Measurements from ENCODE around the gene TMEM245.
A peak's percentile ranks its signal among the peaks of the same experiment; 100 is the strongest.

The TMEM245 gene

DNA sequence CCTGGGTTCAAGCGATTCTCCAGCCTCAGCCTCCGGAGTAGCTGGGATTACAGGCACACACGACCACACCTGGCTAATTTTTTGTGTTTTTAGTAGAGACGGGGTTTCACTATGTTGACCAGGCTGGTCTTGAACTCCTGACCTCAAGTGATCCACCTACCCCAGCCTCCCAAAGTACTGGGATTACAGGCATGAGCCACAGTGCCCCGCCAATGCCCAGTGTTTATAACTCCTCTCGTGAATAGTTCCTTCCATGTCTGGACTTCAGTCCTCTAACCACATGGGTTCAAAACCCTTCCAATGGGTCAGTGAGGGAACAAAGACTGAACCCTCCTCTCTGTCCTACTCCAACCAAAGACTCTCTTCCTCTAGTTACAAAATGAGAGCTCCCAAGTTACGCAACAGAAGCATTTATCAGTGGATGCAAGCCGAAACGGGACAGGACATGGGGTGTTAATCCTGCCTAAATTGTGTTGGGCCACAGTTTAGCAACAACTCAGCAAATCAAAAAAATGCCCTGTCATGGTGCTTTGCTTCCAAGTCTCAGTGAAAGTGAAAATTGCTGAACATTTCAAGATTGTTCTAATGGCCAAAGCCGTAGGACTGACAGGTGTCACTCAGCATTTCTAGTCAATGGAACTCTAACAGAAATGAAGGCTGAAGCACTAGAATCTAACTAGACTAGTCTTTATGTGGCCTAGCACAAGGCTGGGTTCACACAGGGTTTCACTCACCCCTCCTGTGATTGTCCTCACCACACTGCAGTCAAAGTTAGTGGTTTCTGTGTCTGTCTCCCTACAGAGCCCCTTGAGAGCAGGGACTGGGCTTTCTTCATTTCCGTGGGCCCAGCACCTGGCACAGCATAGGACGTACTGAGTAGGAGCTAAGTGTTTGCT, 3.2 kb upstream of the TMEM245 start:
- Histone ChIP-seq H3K9ac (peak overlapping the region in 8 of 11 experiments; percentile 29 to 67 (median 55); a peak in 14 of 22 replicates), H3K4me1 (peaks cover 26 to 42% (median 35%) of the 10 kb centered on the region in 10 experiments), H3K36me3 (no peaks in the 10 kb centered on the region), H3K4me2 (peak overlapping the region; percentile 34 to 79 (median 67)), H3K27ac (peak overlapping the region in 9 of 11 experiments; percentile 28 to 83 (median 68); a peak in 18 of 22 replicates), H4K20me1 (peaks cover 13 to 17% (median 16%) of the 10 kb centered on the region in 11 experiments; a peak in 19 of 22 replicates), H3K4me3 (no peak overlapping the region), H3K27me3 (no peaks in the 10 kb centered on the region), H3K9me3 (replicated peaks in 1 of 11) (no peaks in the 10 kb centered on the region)
- peak in 8 of 11 experiments; percentile 50 to 87 (median 66); a peak in 13 of 22 replicates for TF ChIP-seq Cebpa-rat (IDR thresholded peaks at IDR 0.05)

DNA sequence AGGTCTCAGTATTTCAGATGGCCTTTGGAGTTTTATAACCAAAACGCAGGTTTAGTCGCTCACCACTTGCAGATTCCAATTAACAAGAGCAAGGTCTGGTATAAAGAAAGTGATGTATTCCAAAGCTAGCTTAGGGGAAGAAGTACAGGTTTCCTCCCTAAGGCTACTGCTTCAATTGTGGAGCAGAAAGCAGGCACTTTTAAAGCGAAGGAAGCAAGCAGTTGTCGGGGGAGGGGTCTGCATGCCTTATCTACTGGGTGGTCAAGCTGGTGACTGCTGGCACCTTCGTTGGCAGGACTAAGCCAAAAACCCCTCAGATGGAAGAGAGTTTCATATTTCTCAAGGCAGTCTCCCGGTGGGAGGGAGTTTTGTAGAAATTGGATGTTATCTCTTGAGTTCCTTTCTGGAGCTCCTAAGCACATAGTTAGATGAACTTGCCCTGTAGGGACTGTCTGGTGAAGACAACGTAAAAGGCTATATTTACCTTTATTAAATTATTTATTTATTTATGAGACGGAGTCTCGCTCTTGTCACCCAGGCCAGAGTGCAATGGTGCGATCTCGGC, 1.6 kb upstream of the TMEM245 start:
- Histone ChIP-seq H3K27me3 (no peaks in the 10 kb centered on the region), H3K4me1 (peaks cover 40 to 59% (median 51%) of the 10 kb centered on the region in 10 experiments), H3K9ac (no peak overlapping the region), H3K4me2 (no peak overlapping the region), H4K20me1 (peaks cover 25 to 34% (median 32%) of the 10 kb centered on the region in 11 experiments; a peak in 20 of 22 replicates), H3K36me3 (peaks cover 0 to 13% (median 7%) of the 10 kb centered on the region in 11 experiments; a peak in 10 of 22 replicates), H3K4me3 (no peak overlapping the region), H3K27ac (peak overlapping the region in 1 of 11 experiments; percentile 82; a peak in 2 of 22 replicates), H3K9me3 (replicated peaks in 1 of 11) (no peaks in the 10 kb centered on the region)
- TF ChIP-seq Cebpa-rat (IDR thresholded peaks at IDR 0.05), result no peak

DNA sequence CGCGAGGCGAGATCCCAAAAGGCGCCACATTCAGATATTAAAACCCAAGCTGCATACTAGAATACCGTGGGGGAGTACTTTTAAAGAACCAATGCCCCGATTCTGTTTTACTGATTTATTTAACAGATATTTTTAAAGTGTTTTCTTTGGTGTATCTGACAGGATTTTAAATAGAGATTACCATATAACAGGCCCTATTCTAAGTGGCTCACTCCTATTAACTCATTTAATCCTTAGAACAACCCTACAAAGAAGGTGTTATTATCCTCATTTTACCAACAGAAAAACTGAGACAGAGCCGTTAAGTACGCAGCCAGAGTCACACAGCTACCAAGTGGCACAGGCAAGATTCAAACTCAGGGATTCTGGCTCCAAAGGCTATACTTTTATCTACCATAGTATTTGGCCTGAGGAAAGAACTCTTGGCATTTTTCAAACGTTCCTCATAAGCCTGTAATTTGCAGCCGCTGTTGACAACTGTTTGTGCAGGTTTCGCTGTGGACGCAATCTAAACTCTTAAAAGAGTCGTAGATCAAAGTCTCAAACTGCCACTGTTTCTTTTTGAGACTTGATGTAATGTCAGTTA, 550 bp upstream of the TMEM245 start:
- peaks cover 40 to 69% (median 60%) of the 10 kb centered on the region in 10 experiments for H3K4me1 ChIP-seq
- TF ChIP-seq Cebpa-rat (IDR thresholded peaks at IDR 0.05), result no peak
- H3K36me3 ChIP-seq, result peaks cover 0 to 23% (median 11%) of the 10 kb centered on the region in 11 experiments; a peak in 10 of 22 replicates
- peak overlapping the region in 8 of 11 experiments; percentile 24 to 94 (median 50); a peak in 10 of 22 replicates for H3K9ac ChIP-seq
- H3K4me3 ChIP-seq, result peak overlapping the region in 4 of 10 experiments; percentile 8 to 97 (median 59); a peak in 5 of 20 replicates
- H3K27ac ChIP-seq, result peak overlapping the region in 9 of 11 experiments; percentile 16 to 90 (median 67); a peak in 15 of 22 replicates
- peaks cover 34 to 44% (median 42%) of the 10 kb centered on the region in 11 experiments; a peak in 20 of 22 replicates for H4K20me1 ChIP-seq
- no peaks in the 10 kb centered on the region for H3K27me3 ChIP-seq
- H3K9me3 ChIP-seq (replicated peaks in 1 of 11), result no peaks in the 10 kb centered on the region
- H3K4me2 ChIP-seq, result peak overlapping the region; percentile 36 to 62 (median 55); a peak in 21 of 22 replicates

DNA sequence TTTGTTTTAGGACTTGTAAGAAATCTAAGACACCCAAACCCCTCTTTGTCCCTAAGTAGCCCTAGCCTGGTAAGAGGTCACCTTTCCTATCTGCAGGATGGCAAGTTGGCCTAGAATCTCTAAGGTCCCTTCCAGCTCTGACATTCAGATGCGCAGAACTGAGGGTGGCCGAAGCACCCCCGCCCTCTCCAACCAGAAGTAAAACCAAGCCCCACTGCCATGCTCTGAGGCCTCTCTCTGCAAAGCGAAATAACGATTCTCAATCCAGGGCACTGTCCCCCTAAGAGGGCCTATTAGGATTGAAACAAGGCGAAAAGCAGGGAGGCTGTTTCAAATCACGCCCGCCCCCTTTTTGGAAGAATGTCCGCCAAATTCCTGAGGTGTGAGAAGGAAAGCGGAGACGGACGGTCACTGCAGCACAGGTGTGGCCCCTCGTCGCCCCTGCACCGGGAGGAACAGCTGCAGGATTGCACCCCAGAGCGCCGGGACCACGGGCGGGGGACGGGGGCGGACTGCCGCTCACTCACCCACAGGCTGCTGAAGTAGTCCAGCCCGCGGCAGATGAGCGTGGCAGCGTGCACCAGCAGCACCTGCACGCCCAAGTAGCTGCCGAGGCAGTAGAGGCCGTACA, 824 bp downstream of the TMEM245 start:
- peaks cover 0 to 28% (median 12%) of the 10 kb centered on the region in 11 experiments; a peak in 10 of 22 replicates for H3K36me3 ChIP-seq
- peak overlapping the region in 10 of 11 experiments; percentile 71 to 93 (median 90); a peak in 21 of 22 replicates for H3K27ac ChIP-seq
- peak overlapping the region; percentile 91 to 99 (median 97) for H3K4me2 ChIP-seq
- TF ChIP-seq Cebpa-rat (IDR thresholded peaks at IDR 0.05), result no peak
- peaks cover 46 to 78% (median 68%) of the 10 kb centered on the region in 10 experiments for H3K4me1 ChIP-seq
- peaks cover 44 to 58% (median 56%) of the 10 kb centered on the region in 11 experiments; a peak in 21 of 22 replicates for H4K20me1 ChIP-seq
- H3K9ac ChIP-seq, result peak overlapping the region; percentile 83 to 97 (median 94)
- no peaks in the 10 kb centered on the region for H3K9me3 ChIP-seq (replicated peaks in 1 of 11)
- no peaks in the 10 kb centered on the region for H3K27me3 ChIP-seq
- peak overlapping the region; percentile 78 to 98 (median 90) for H3K4me3 ChIP-seq

DNA sequence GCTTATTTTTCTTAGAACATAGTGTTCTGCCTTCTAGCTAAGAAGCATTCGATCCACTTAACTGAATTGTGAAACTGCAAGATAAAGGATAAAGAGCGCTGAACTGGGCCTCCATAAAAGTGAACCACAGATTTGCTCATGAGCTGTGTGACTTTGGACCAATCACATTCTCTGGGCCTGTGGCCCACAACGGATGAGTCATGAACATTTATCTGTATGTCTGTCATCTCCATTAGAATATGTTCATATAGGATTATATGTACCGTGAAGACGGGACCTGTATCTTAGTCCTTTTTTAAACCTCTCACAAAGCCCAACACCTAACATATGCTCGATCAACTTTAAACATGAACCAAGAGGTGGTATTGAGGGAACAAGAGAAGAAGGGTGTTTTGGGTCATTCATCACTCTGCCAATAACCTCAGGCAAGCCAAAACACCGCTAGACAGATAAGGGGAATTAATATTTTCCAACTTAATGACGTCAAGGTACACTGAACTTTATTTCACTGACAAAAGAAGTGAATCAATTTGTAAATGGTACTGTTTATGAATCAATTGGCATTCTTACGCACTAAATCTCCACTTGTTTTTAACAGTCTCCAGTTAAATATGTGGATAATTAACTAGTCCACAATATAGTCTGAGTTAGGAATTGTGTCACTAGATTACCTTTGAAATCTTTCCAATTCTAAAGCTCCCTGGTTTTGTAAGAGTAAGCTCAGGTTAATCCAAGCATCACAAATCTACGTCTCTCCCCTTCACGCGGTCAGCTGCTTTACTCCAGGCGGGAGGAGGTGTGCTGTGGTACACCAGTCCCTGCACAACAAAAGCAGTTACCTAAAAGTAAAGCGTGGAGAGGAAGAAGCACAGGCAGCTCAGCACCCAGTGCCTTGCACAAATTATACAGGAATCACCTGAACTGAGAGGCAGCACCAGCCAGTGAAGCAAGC, 1.6 kb downstream of the TMEM245 start:
- peaks cover 0 to 32% (median 12%) of the 10 kb centered on the region in 11 experiments; a peak in 10 of 22 replicates for H3K36me3 ChIP-seq
- H3K4me3 ChIP-seq, result peak overlapping the region; percentile 78 to 98 (median 90)
- peak overlapping the region; percentile 83 to 97 (median 94) for H3K9ac ChIP-seq
- peak overlapping the region; percentile 91 to 99 (median 97) for H3K4me2 ChIP-seq
- no peaks in the 10 kb centered on the region for H3K27me3 ChIP-seq
- H4K20me1 ChIP-seq, result peaks cover 48 to 66% (median 64%) of the 10 kb centered on the region in 11 experiments; a peak in 21 of 22 replicates
- H3K4me1 ChIP-seq, result peaks cover 38 to 78% (median 67%) of the 10 kb centered on the region in 10 experiments
- H3K27ac ChIP-seq, result peak overlapping the region in 9 of 11 experiments; percentile 83 to 93 (median 91); a peak in 16 of 22 replicates
- TF ChIP-seq Cebpa-rat (IDR thresholded peaks at IDR 0.05), result no peak
- no peaks in the 10 kb centered on the region for H3K9me3 ChIP-seq (replicated peaks in 1 of 11)

DNA sequence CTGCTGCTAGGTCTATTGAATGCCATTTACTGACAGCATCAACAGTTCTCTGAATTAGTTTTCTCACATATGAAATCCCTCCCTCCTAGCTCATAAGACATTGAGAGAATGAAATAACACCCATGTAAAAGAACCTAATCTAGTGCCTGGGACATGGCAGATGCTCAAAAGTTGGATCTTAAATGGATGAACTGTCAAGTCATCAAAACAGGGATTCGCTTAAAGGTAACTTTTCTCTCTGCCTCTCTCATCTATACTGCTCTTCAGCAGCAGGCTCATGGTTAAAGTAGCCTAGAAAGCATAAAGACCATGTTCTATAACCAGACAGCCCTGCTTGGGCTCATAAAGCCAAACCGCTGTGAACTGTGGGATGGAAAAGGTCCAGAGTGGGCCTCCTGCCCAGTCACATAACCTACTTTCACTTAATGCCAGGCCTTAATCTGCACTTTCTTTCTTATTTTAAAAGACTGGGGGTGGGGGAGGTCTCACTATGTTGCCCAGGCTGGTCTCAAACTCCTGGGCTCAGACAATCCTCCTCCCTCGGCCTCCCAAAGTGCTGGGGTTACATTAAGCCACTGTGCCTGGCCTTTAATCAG, 3.7 kb downstream of the TMEM245 start:
- peak overlapping the region in 1 of 11 experiments; percentile 2; a peak in 1 of 22 replicates for H3K9ac ChIP-seq
- TF ChIP-seq Cebpa-rat (IDR thresholded peaks at IDR 0.05), result no peak
- H3K4me3 ChIP-seq, result no peak overlapping the region
- peaks cover 48 to 87% (median 84%) of the 10 kb centered on the region in 11 experiments; a peak in 21 of 22 replicates for H4K20me1 ChIP-seq
- no peaks in the 10 kb centered on the region for H3K9me3 ChIP-seq (replicated peaks in 1 of 11)
- H3K27me3 ChIP-seq, result no peaks in the 10 kb centered on the region
- H3K36me3 ChIP-seq, result peaks cover 0 to 32% (median 12%) of the 10 kb centered on the region in 11 experiments; a peak in 10 of 22 replicates
- peaks cover 38 to 84% (median 72%) of the 10 kb centered on the region in 10 experiments for H3K4me1 ChIP-seq
- peak overlapping the region in 9 of 11 experiments; percentile 3 to 99 (median 93); a peak in 14 of 22 replicates for H3K4me2 ChIP-seq
- no peak overlapping the region for H3K27ac ChIP-seq

DNA sequence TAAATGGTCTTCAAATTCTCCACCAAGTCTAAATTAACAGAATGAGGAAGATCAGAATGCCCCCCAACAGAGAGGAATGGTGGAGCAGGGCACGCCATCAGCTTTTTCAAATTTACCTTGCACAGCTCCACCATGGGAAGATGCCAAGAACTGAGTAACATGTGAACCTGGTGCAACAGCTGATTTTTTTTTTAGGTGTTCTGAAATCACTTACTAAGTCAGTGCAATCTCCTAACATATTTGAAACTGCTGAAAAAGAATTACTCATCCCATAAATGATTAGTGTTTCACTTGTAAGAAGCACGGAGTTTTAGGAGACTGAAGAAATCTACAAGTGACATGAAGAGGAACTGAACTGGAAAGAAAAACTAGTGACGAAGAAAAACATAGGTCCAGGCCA, 5.1 kb downstream of the TMEM245 start:
- Histone ChIP-seq H3K27me3 (no peaks in the 10 kb centered on the region), H3K4me2 (peak overlapping the region in 6 of 11 experiments; percentile 14 to 53 (median 24); a peak in 8 of 22 replicates), H3K36me3 (peaks cover 0 to 32% (median 12%) of the 10 kb centered on the region in 11 experiments; a peak in 10 of 22 replicates), H3K4me3 (no peak overlapping the region), H3K4me1 (peaks cover 46 to 88% (median 78%) of the 10 kb centered on the region in 10 experiments), H3K9me3 (replicated peaks in 1 of 11) (no peaks in the 10 kb centered on the region), H4K20me1 (peaks cover 55 to 100% (median 98%) of the 10 kb centered on the region in 11 experiments; a peak in 21 of 22 replicates), H3K9ac (no peak overlapping the region), H3K27ac (no peak overlapping the region)
- no peak for TF ChIP-seq Cebpa-rat (IDR thresholded peaks at IDR 0.05)
